Natural killer cell (primary cell): ENCODE data around the gene PHKB. TPM values are rescaled to one million over a fixed set of nuclear protein-coding genes. Genes with fewer than 3 reads are reported as not detected.

Source experiments
- ATAC-seq, 3 donors: fragments of 150-1000 bp in 2 of 3; fragments of 200-7000 bp in 1 of 3; cut with Tn5 transposase; 1 replicate in 1 of 3; 2 replicates in 2 of 3; pipeline ENCODE4 v1.10.0; 2021; ENCODE audit warnings: mild to moderate bottlenecking in 2 of 3, moderate library complexity in 2 of 3
- DNase-seq, 2 donors: peaks; one replicate each; pipeline versions ENCODE4 v3.0.0 to v3.0.0-alpha.2; 2013 to 2021; ENCODE audit warnings: mixed read lengths in 1 of 2
- H3K27ac ChIP-seq: one replicate; pipeline ENCODE4 v1.5.1; 2013; ENCODE audit warnings: mild to moderate bottlenecking, low read length
- H3K27me3 ChIP-seq: one replicate; pipeline ENCODE4 v1.6.1; 2013; ENCODE audit warnings: low read length; ENCODE audit not compliant: control insufficient read depth, insufficient read depth
- H3K36me3 ChIP-seq: one replicate; pipeline ENCODE4 v1.6.1; 2013; ENCODE audit warnings: low read length; ENCODE audit not compliant: control insufficient read depth, insufficient read depth
- H3K4me1 ChIP-seq: one replicate; pipeline ENCODE4 v1.6.1; 2013; ENCODE audit warnings: low read length; ENCODE audit not compliant: control insufficient read depth, insufficient read depth
- H3K4me3 ChIP-seq: one replicate; pipeline ENCODE4 v1.5.1; 2013; ENCODE audit warnings: low read length
- H3K9me3 ChIP-seq: one replicate; pipeline ENCODE4 v1.6.1; 2013; ENCODE audit warnings: low read length; ENCODE audit not compliant: control insufficient read depth, insufficient read depth
- H3K27ac Mint-ChIP-seq, 2 donors: one replicate each; pipeline ENCODE4 v1.8.0; 2022; ENCODE audit warnings: mild to moderate bottlenecking in 2 of 2, mixed read lengths in 2 of 2, moderate library complexity in 1 of 2
- H3K27me3 Mint-ChIP-seq, 2 donors: one replicate each; pipeline ENCODE4 v1.8.0; 2022; ENCODE audit warnings: low read depth in 2 of 2, mixed read lengths in 2 of 2
- H3K36me3 Mint-ChIP-seq: one replicate; pipeline ENCODE4 v1.8.0; 2022; ENCODE audit warnings: mixed read lengths
- H3K4me1 Mint-ChIP-seq, 2 donors: one replicate each; pipeline ENCODE4 v1.8.0; 2022; ENCODE audit warnings: mixed read lengths in 2 of 2
- H3K4me3 Mint-ChIP-seq: one replicate; pipeline ENCODE4 v1.8.0; 2022; ENCODE audit warnings: mild to moderate bottlenecking, moderate library complexity, mixed read lengths
- H3K9me3 Mint-ChIP-seq, 2 donors: one replicate each; pipeline ENCODE4 v1.8.0; 2022; ENCODE audit warnings: mixed read lengths in 2 of 2
- WGBS: methylation state at CpG from one replicate; pipeline ENCODE4 v1.1.7; 2013; ENCODE audit warnings: missing lambda C conversion rate; ENCODE audit not compliant: insufficient coverage; 5-methylcytosine and 5-hydroxymethylcytosine counted together
- intact Hi-C: fragments of 100-400 bp; cut with micrococcal nuclease; formaldehyde crosslinking; loops from one replicate; pipeline ENCODE4 v1.14.2; 2022
- total RNA-seq, 4 donors: library from RNA; stranded (reverse); fragments of 120-200 nt in 1 of 4; gene quantifications; one replicate each; pipeline versions ENCODE4 v1.2.3 to v1.2.4, GENCODE V29; 2013 to 2022
- TF ChIP-seq, protein P1 (sequence below): fragments of 200-600 bp; IDR thresholded peaks from one replicate; pipeline ENCODE4 v1.8.0; 2022; ENCODE audit warnings: antibody characterized with exemption

Gene PHKB
- total RNA-seq, 3 donors from 2014 or later (not counting 1 experiment from before 2014, with no cell fraction given): 54.4 to 64.0 (median 58.5) TPM

DNA sequence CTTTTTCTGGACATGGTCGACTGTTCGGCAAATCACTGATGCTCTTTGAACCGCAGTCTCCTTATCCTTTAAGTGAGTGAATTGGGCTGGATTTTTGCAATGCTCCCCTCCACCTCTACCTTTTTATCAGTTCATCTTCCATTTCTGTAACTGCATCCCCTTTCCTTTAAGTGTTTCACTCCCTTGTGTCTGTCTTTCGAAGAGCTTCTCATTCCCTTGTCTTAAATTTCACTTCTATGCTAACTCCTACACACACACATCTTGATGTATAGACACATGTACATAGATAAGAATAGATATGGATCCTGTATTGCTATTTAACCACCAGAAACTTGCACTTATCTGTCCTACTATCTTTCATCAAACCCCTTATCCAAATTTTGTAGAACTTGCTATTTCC, 250.7 kb downstream of the PHKB start:
- 92% methylated on average over 3 of the region's 4 CpGs for whole genome bisulfite sequencing
- intact Hi-C loops: no loop called here
- no peak overlapping the region for H3K4me3 Mint-ChIP-seq
- Histone ChIP-seq H3K36me3 (no peaks in the 10 kb centered on the region), H3K27me3 (no peaks in the 10 kb centered on the region), H3K4me3 (no peak overlapping the region), H3K27ac (no peak overlapping the region), H3K4me1 (no peaks in the 10 kb centered on the region), H3K9me3 (no peaks in the 10 kb centered on the region)
- DNase-seq (no peak), ATAC-seq (no peak)
- peaks cover 6 to 7% of the 10 kb centered on the region in 2 donors for H3K27me3 Mint-ChIP-seq
- no peaks in the 10 kb centered on the region for H3K36me3 Mint-ChIP-seq
- TF ChIP-seq, protein P1, sequence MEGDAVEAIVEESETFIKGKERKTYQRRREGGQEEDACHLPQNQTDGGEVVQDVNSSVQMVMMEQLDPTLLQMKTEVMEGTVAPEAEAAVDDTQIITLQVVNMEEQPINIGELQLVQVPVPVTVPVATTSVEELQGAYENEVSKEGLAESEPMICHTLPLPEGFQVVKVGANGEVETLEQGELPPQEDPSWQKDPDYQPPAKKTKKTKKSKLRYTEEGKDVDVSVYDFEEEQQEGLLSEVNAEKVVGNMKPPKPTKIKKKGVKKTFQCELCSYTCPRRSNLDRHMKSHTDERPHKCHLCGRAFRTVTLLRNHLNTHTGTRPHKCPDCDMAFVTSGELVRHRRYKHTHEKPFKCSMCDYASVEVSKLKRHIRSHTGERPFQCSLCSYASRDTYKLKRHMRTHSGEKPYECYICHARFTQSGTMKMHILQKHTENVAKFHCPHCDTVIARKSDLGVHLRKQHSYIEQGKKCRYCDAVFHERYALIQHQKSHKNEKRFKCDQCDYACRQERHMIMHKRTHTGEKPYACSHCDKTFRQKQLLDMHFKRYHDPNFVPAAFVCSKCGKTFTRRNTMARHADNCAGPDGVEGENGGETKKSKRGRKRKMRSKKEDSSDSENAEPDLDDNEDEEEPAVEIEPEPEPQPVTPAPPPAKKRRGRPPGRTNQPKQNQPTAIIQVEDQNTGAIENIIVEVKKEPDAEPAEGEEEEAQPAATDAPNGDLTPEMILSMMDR: no peak
- H3K27ac Mint-ChIP-seq: no peak overlapping the region
- H3K4me1 Mint-ChIP-seq: no peaks in the 10 kb centered on the region
- H3K9me3 Mint-ChIP-seq: no peaks in the 10 kb centered on the region

DNA sequence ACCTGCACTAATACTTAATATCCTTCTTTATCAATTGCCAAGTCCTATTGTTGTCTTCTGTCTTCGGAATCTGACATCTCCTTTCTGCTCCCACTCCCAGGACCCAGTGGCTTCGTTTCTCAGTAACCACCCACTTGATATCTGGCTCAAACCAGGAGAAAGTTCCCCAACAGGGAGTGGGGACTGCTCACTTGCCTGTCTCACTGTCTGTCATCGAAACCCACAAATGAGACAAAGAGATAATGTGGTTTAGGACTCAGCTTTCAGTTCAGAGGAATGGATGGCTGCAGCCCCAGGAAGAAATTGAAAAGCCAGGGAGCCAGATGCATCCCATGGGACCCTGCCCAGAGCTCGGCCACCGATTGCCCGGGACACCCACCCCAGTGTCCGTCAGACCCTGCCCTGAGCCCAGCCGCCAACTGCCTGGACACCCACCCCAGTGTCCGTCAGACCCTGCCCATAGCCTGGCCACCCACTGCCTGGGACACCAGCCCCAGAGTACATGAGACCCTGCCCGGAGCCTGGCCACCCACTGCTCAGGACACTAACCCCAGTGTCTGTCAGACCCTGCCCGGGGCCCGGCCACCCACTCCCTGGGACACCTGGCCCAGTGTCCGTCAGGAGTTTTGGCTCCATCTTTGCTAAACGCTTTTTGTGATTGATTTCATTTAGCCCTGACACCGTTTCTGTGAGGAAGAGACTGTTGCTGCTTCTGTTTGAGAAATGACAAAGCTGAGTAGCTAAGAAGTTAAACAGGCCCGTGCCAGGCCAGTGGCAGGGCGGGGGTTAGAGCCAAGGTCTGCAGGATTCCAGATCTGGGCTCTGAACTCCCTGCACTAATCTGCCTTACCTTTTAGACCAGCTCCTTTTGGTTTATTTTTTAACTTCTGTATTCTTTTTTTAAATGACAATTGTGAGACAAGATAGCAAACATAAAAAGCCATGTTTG, 251.4 kb downstream of the PHKB start:
- TF ChIP-seq, protein P1: no peak
- no peak overlapping the region for H3K4me3 Mint-ChIP-seq
- no peaks in the 10 kb centered on the region for H3K27me3 ChIP-seq
- H3K27me3 Mint-ChIP-seq: peaks cover 6 to 7% of the 10 kb centered on the region in 2 donors
- H3K36me3 Mint-ChIP-seq: no peaks in the 10 kb centered on the region
- no peaks in the 10 kb centered on the region for H3K4me1 Mint-ChIP-seq
- DNase-seq (no peak), ATAC-seq (no peak)
- intact Hi-C loops: no loop called here
- H3K4me3 ChIP-seq: no peak overlapping the region
- WGBS: 89% methylated on average over 17 of the region's 17 CpGs
- H3K27ac ChIP-seq: no peak overlapping the region
- no peaks in the 10 kb centered on the region for H3K9me3 ChIP-seq
- H3K4me1 ChIP-seq: no peaks in the 10 kb centered on the region
- no peak overlapping the region for H3K27ac Mint-ChIP-seq
- H3K9me3 Mint-ChIP-seq: no peaks in the 10 kb centered on the region
- no peaks in the 10 kb centered on the region for H3K36me3 ChIP-seq

DNA sequence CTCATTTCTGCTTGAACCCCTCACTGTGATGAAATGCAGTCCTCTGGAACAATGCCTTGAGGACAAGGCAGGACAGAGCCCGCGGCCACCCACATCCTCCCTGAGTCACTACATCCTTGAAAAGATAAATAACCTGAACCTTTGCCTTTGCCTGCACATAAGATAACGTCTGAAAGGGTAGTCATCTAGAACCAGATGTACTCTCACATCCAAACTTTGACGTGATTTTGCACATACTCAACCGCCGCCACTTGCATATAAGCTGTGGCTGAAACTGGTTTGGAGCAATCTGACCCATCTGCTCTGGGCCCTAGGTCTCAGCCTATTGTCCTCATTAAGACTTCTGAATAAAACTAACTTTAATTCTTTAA, 252.1 kb downstream of the PHKB start:
- no peaks in the 10 kb centered on the region for H3K36me3 Mint-ChIP-seq
- no peaks in the 10 kb centered on the region for H3K27me3 ChIP-seq
- H3K4me3 ChIP-seq: no peak overlapping the region
- no peak overlapping the region for H3K27ac ChIP-seq
- H3K27me3 Mint-ChIP-seq: peaks cover 6 to 7% of the 10 kb centered on the region in 2 donors
- TF ChIP-seq, protein P1: no peak
- H3K4me3 Mint-ChIP-seq: no peak overlapping the region
- no peaks in the 10 kb centered on the region for H3K9me3 ChIP-seq
- H3K36me3 ChIP-seq: no peaks in the 10 kb centered on the region
- intact Hi-C loops: no loop called here
- H3K4me1 Mint-ChIP-seq: no peaks in the 10 kb centered on the region
- no peak overlapping the region for H3K27ac Mint-ChIP-seq
- H3K9me3 Mint-ChIP-seq: no peaks in the 10 kb centered on the region
- DNase-seq (no peak), ATAC-seq (no peak)
- no peaks in the 10 kb centered on the region for H3K4me1 ChIP-seq
- 22% methylated on average over 6 of the region's 6 CpGs for WGBS
